Activated CD4-positive, CD25-positive, alpha-beta regulatory T cell treated with anti-CD3 and anti-CD28 coated beads, Interleukin-2, amount 50 U/mL, for 72 hours (primary cell): Measurements from ENCODE around the gene GPR62.

Experiments
- DNase-seq: peaks from one replicate; pipeline ENCODE4 v3.0.0; 2021

GPR62 gene

DNA sequence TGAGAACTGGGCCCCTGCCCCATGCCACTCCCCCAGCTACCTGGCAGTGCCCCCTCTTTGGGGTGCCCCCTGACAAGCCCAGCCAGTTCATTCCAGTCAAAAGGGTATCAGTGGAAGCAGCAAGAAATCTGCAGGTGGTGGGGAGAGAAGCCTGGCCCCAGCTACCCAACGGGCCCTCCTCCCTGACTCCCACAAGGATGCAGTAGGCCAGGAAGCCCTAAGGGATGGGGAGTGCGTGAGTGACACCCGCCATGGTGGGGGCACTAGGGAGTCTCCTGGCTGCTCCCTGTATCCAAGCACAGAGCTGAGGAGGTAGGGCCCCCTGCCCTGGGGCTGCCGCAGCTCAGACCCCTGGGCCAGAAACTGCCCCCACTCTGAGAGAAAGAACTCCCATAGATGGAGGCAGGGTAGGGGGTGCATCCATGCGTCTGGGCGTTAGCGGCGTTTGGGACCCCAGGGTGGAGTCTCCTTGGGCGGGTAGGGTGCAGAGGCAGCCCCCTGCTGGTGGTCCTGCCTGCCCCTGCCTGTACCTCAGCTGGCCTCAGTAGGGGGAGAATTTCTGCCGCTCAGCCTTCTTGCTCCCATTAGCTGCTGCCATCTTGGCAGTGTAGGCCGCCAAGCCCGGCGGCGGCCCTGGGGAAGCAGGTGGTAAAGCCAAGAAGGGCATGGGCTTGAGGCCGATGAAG lies 2.5 kb downstream of the GPR62 start:
- DNase-seq: no peak

DNA sequence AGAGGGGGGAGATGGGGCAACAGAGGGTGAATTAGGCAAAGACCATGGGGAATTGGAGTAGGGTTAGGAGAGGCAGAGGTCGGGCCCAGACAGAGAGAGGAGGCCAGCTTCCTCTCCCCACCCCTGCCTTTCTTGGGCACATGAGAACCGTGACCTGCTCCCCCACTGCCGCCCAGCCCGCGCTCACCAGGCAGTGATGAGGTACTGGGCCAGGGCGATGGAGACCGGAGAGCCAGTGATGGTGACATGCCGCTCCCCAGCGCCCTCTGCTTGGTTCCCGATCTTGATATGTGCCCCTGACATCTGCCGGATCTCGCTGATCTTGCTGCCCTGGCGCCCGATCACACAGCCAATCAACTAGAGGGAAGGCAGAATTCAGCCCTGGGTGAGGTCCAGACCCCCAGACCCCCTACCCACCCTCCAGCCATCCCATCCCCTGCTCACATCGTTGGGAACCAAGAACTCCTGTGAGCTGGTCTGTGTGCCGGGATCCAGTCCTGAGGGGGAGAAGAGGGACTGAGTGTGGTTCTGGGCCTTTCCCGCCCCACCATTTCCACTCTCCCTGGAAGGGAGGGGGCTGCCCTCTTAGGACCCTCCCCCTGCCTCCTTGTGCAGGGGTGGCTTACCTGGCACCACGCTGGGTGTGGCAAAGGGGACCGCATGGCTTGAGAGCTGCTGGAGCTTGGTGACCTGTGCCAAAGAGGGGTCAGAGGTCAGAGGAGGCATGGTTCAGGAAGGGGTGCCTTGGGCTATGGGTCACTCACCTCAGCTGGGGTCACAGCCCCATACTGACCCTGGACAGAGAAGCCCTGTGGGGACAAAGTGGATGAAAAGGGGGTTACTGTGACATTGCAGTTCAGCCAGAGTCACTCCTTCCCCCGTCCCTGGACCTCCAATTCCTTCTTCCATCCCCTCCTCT lies 3.7 kb downstream of the GPR62 start:
- DNase-seq: no peak

DNA sequence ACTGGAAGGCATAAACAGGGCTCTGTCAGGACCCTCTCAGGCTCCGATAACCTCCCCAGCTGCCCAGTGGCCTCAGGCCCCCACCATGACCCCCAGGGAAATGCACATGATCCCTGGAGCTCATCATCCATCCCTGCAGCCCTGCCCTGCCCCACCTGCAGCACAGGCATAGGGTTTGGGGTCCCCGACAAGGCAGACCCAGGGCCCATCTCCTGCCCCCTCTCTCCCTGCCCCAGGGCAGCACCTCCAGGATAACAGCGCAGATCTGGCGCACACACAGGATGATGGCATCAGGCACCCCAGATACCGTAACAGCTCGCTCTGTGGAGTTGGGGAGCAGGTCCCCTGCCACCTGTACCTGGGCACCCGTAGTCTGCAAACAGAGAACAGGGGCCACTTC lies 4.5 kb downstream of the GPR62 start:
- DNase-seq: no peak

DNA sequence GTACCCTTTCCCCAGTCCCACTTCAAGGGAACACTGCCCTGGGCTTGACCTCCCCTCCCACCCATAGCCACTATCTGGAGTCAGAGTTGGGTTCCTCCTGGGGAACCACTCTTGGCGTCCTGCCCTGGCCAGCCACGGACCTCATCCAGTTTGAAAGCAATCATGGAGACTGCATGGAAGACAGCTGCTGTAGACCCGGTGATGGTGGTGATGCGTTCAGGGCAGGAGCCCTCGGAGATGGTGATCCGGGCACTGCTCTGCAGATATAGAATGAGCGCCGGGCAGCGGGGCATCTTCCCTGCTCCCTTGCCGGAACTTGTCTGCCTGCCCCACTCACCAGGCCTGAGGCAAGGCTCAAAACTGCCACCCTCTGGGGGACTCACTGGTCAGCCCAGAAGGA lies 5.2 kb downstream of the GPR62 start:
- DNase-seq: no peak

DNA sequence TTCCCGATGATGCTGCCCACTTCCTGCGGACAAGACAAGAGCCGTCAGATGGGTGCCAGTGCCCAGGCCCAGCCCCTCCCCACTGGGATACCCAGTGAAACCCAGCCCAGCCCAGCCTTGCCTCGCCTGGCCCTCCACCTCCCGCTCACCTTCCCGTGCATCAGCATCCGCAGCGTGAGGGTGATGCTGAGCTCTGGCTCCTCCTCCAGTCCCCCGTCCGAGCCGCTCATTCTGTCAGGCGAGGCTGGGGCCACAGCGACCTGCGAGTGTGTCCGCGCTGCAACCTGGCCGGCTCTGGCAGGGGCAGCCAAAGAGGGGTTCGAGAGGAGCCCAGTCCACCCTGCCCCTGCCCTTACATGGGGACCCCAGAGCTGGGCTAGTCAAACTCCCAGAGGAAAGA lies 5.8 kb downstream of the GPR62 start:
- no peak for DNase-seq

DNA sequence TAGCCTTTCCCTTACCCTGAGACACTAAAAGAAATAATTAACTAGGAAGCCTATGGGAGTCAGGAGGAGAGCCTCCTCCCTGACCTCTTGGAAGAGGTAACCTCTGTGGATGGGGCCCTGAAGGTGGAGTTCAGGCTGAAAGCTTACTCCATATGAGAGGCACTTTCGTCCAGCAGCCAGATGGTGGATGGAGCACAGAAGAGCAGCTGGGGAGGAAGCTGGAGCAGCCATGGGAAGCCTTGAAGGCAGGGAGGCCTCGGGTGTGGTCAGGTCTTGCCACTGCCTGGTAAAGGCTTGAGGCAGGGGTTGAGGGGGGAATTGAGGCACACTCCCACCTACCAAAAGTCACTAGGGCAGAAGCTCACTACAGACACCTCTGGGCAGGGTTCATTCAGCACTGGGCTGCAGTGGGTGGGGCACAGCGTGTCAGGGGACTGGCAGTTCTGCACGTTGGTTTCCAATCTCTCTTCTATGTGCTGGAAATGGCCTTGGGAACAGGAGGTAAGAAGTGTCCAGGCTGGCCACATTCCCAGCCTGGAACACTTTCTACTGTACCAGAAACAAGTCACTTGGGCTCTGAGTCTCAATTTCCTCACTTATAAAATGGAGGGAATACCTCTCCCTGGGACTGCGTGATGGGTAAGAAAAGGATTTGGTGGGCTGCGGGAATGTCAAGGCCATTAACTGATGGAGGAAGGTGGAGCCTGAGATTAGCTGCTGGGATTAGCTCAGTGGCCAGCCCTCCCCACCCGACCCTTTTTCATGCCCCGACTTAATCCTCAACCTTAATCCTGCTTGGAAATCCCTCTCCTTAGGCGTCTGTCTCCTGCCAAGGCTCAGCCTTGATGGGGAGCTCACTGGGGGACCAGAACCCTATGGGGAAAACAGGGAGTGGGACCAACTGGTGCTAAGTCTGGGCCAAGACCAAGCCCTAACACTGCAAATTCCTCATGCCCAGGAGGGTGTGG lies 6.7 kb downstream of the GPR62 start:
- no peak for DNase-seq

DNA sequence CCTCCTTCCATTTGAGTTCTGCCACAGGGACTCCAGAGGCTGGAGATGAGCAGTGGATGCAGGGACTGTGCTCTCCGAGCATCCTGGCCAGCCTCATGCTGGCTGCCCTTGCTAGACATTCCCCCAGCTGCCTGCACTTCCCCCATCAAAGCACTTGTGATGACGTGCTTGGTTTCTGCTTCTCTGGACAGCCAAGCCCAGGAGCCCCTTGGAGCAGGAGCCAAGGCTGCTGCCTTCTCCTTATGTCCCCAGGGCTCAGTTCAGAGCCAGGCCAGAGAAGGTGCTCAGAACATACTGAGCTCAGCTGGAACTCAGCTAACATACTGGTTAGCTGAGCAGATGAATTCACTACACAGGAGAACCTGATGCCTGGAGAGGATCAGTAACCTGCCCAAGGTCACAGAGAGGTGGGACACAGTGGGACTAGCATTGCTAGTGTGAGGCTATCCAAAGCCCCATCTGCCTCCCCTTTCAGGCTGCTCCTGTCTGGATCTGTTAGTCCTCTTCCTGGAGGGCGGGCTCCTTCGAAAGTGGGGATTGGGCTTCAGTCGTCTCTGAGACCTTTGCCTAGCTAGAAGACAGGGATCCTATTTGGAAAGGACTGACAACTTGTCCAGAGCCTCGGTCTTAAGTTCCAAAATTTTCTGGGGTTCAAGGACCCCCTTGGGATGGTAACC lies 7.8 kb downstream of the GPR62 start:
- DNase-seq: no peak

DNA sequence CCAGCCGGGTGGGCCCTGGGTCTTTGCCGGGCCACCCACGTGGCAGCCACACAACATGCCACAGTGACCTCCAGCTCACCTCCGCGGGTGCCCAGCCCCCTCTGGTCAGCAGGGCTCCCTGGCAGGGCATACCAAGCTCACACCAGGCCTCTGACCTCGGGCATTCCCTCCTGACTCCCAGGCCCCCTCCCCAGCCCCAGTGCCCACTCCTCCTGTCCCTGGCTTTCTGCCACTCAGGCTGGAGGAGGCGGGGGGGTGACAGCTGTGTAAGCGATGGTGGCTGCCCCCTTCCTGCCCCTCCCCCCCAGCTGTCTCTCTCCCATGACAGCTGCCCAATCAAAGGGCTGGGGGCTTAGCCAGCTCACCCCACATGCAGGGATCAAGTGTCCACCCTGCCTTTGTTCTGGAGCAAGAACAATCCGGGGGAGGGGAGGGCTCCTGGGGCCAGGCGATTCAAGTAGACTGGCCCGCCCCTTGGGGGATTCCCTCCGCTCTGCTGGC lies 8.8 kb downstream of the GPR62 start:
- no peak for DNase-seq

DNA sequence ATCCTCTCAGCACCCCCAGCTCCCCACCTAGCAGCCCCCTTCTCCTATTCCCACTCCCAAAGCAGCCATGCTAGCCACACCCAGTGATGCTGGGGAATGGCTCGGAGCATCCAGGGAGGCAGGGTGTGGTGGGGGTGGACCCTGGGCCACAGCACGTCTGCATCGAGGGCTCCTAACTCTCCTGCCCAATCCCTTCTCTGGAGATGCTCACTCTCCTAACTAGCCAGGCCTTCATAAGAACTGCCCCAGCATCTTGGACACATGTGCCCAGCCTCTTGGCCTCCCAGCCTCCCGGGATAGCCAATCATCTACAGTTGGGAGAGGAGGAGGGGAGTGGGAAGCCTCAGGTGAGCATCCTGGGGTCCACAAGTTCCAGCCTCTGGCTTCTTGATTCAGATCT lies 9.3 kb downstream of the GPR62 start:
- DNase-seq: no peak

DNA sequence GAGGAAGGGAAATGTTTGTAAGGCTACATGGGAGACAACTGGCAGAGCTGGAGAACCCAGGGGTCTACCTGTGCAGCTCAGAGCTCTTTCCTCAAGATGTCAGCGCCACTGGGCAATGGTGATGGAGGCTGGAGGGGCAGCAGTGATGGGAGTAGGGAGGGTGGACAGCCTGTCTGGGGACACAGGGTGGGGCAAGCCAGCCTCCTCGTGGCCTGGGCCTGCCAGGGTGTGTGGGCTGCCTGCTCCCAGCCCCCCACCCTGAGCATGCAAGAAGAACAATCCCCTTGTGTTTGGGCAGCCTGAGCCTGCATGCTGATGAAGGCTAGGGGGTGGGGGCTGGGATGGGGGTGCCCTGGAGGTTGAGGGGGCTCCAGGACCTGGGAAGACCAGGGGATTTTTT lies 10.8 kb downstream of the GPR62 start:
- DNase-seq: no peak

DNA sequence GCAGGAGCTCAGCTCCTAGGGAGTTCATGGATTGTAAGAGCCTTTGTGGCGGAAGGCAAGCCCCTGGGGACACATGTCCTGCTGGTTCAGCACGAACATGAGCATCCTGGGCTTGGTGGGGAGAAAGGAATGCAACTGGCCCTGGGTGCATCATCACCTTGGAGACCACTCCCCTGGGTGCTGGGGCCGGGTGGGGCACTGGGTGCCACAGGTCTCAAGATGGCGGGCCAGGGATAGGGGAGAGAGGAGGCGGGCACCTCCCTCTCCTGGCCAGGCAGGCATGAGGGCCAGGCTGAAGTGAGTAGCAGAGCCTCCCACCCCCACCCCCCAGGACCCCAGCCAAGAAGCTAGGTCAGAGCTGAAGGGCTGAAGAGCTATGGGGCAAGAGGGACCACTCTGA lies 11.3 kb downstream of the GPR62 start:
- no peak for DNase-seq

DNA sequence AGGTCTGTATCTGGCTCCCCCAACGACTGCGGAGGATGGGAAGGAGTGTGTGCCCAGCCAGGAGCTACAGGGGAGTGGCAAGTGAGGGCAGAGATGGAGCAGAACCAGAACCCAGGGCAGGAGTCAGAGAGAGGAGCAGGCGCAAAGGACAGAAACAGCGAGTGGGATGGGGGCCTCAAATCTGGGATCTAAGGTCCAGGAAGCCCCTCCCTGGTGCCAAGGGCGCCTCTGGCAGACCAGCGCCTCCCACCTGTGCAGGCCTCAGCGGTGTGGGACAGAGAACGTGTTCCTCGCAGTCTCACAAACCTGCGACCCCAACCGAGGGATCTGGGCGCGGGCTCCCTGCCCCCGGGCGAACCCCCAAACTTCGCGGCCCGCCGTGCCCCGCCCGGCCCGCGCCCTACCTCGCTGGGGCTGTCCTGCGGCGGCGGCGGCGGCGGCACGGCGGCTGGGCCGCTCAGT lies 11.8 kb downstream of the GPR62 start:
- DNase-seq: no peak

DNA sequence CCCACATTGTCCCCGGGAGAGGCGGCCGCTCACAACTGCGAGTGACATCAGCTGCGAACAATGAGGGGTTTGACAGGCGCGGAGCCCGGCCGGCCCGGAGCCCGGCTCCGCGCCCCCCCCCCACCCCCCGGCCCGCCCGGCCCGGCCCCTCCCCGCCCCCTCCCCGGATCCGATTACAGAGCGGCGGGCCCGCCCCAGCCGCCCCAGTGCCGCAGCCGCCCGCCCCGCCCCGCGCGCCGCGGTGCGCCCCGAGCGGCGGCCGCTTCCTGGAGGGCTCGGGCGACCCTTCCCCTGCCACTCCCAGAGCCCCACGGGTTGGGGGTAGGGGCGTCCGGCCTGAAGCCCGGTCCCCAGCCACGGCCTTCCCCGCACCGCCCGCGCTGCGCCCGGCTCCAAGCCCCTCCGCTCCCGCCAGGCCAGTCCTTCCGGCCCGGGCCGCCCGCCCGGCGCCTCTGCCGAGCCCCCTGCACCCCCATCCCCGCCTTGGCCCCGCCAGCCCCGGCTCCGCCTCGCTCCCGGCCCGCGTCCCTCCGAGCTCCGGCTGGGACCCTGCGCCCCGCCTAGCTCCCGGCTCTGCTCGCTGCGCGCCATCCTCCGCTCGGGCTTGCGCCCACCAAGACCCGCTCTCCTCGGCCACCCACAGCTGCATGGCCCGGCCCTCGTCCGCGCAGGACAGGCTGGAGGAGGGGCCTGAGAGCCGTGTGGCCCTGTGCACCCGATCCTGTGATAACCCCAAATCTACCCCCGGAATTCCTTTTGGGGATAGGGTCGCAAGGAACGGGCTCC lies 12.4 kb downstream of the GPR62 start, which contains the start of gene PCBP4:
PCBP4 (minus strand) TSS at position 71 of the 786 bp plus-strand sequence. CDS start 6,214 bp downstream, outside the sequence.
- DNase-seq: no peak

DNA sequence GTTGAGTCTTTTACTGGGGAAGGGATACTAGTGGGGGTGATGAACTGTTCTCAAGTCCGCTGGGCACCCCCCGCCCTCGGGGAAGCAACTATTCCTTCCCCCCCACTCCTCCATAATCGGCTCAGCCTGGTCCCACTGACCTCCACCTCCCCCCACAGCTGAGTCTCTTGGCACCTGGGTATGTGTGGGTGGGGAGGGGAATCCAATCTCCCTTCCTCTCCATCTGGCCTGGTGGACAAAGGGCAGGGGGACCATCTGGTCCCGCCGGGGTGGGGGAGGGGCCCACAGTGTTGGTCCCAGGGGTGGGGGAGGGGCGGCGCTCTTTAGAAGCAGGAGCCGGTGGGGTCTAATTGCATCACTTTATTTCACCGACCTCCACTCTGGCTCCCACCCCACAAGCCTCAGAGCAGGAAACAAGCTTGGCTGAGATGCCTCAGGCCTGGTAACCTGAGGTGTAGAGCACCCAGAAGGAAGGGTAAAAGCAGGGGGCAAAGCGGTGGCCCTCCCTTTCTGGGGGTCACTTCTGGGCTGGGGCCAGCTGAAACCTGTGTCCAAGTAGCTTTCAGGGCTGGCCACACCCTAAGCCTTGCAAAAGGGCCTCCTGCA lies 13.1 kb downstream of the GPR62 start:
- DNase-seq: no peak

DNA sequence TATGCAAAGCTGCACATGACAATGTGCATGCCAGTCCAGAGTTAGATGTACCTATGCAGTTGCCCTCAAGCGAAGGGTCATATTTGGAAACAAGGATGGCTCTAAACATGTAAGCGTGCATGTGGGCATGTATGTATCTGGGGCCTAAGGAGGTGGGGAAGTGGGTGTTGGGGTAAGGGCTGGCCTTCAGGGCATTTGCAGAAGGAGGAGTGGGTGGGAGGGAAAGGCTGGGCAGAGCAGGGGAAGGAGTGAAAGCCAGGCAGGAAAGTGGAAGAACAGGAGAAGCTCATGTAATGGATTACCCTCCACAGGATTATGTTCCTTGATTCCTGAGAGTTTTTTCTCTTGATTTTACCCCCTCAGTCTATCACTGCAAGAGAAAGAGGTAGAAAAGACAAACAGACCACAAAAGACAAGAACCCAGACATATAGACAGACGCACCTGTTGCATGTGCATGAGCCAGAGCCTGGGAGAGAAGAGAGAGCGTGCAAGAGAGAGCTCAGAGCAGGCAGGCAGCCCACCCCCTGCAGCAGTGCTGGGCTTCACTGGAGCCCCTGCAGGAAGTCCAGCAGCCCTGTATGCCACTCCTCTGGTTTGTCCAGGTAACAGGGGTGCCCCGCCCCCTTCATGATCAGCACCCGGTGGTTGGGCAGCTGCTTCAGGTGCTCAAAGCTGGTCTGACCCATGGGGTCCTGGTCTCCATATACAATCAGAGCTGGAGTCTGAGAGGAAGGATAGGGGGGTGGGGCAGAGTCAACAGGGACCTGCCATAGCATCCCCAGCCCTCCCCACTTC lies 13.9 kb downstream of the GPR62 start:
- no peak for DNase-seq

DNA sequence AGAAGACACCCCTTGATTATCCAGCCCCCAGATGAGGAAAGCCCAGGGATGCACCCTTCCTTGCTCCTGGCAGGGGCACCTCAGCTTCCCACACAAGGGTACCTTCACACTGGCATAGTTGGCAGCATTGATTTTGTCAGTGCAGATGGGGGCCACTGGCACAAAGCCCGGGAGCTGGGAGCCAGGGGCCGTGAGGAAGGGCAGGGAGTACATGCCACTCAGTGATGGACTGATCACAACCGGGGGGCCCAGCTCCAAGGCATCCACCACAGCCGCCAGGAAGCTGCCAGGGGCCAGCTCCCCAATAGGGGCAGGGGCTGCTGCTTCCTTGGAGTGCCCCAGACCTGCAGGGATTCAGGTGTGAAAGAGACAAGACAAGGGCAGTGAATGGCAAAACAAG lies 14.7 kb downstream of the GPR62 start:
- no peak for DNase-seq

DNA sequence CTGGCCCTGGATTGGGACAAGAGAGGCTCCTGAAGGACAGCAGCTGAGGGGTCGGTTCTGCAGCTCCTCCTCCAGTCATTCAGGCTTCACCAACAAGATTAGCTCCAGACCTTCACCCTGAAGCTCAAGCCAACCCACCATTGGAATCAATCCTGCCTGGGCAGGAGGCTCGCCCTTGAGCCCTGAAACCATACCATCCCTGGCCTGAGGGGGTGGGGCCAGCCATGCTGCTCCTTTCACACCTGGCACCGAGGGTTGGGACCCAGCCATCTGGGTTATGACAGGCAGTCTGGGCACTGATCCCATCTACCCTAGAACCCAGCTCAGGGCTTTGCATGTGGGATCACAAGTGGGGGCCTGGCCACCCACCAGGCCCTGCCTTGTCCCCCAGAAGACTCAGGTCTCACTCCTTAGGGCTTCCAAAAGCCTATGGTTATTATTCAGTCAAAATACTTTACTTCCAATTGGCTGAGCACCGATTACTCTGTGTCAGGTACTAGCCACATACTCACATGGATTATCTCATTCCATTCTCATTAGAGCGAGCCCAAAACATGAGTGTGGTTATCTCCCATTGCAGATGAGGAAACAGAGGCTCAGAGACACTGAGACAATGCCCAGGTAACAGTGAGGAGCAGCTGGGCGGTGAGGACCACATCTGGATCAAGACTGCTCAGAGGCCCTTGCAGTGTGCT lies 15.6 kb downstream of the GPR62 start:
- no peak for DNase-seq

DNA sequence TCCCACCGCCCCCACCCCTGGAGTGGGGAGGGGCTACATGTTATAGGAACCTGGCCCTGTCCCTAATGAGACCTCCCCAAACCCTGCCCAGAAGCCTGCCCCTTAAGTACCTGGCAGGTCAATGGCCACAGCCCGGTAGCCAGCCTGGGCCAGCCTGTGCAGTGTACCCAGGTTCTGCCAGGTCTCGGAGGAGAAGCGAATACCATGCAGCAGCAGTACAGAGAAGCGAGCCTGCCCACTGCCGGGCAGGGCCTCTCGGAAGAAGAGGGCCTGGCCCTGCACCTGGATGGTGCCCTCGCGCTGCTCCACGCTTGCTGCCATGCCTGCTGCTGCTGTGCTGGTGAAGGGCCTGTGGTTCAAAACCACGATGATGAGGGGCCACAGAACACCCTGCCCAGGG lies 16.2 kb downstream of the GPR62 start:
- no peak for DNase-seq

DNA sequence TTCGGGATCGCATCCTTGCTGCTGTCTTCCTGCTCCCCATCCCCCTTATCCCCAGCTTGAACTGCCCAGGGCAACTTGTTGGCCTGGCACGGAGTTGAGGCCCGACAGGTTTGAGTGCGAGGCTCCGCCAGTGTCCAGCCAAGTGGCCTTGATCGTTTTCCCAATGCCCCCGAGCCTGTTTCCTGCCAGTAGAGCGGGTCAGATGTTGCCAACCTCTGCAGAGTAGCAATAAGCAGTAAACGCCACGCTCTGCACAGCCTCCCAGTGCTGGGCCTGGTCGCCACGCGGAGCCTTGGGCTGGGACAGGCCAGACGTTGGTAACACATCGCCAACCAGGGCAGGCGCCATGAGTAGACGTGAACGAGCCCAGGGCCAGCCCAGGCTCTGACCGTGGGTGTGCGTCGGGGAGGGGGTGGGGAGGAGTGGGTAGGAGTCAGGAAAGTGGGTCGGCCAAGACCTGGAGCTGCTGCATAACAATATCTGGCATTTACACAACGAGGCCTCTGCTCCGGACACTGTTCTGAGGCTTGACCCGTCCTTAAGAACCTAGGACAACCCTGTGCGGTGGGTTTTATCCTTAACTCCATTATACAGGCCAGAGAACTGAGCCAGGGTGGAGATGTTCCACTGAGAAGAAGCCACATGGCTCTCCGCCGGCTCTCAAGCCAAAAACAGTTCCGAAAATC lies 19.2 kb downstream of the GPR62 start:
- no peak for DNase-seq
